HEK293 (cell line): ENCODE results near the gene PCTP.

Experiments used
- CTCF ChIA-PET: fragments of 350-600 bp; formaldehyde crosslinking; extraction: SDS; loops from one replicate; lab custom pipeline; 2021; ENCODE audit warnings: antibody characterized with exemption; lab: Yijun Ruan, JAX
- POLR2A ChIA-PET: fragments of 300-600 bp; formaldehyde crosslinking; extraction: SDS; loops from one replicate; lab custom pipeline; 2020; ENCODE audit warnings: antibody characterized with exemption, inconsistent platforms; lab: Yijun Ruan, JAX
- H3K27ac ChIP-seq: fragments of 200-500 bp; sonication (Bioruptor generic); 2 replicates; pipeline ENCODE4 v1.5.1; 2014; ENCODE audit warnings: low read depth, low read length, control low read depth, inconsistent platforms; ENCODE audit errors: extremely low read depth
- H3K36me3 ChIP-seq, 2 experiments: fragments of 200-500 bp in 1 of 2; sonication (Bioruptor generic) in 1 of 2; 1 replicate in 1 of 2; 2 replicates in 1 of 2; pipeline ENCODE4 v1.5.1; 2014 to 2017; ENCODE audit warnings: inconsistent platforms in 2 of 2, low read length in 2 of 2; ENCODE audit not compliant: control insufficient read depth in 2 of 2, insufficient read depth in 1 of 2
- H3K4me1 ChIP-seq: fragments of 200-500 bp; sonication (Bioruptor generic); 2 replicates; pipeline ENCODE4 v1.5.1; 2014; ENCODE audit warnings: mild to moderate bottlenecking, low read length, inconsistent platforms; ENCODE audit not compliant: control insufficient read depth, insufficient read depth
- H3K4me3 ChIP-seq: 2 replicates; pipeline ENCODE4 v1.5.1; 2011; ENCODE audit warnings: low read depth, mild to moderate bottlenecking, control low read depth, low read length, moderate library complexity
- H3K9me3 ChIP-seq: fragments of 200-500 bp; sonication (Bioruptor generic); 2 replicates; pipeline ENCODE4 v1.5.1; 2014; ENCODE audit warnings: low read depth, low read length, inconsistent platforms; ENCODE audit not compliant: control insufficient read depth, insufficient read depth
- HIC1 ChIP-seq: fragments of 450-650 bp; formaldehyde crosslinking; IDR thresholded peaks from 2 replicates; pipeline ENCODE4 v1.5.1; 2016; ENCODE audit warnings: missing biosample characterization, missing genetic modification characterization
- HOXD13 ChIP-seq: sonication (generic); formaldehyde crosslinking; IDR thresholded peaks from 2 replicates; pipeline ENCODE4 v1.8.0; 2022; ENCODE audit warnings: missing genetic modification reagents, borderline replicate concordance
- KLF10 ChIP-seq: fragments of 450-650 bp; IDR thresholded peaks from 2 replicates; pipeline ENCODE4 v1.5.1; 2018; ENCODE audit warnings: missing biosample characterization, mild to moderate bottlenecking, missing genetic modification characterization
- KLF16 ChIP-seq: fragments of 450-650 bp; formaldehyde crosslinking; IDR thresholded peaks from 2 replicates; pipeline ENCODE4 v1.5.1; 2017; ENCODE audit warnings: missing biosample characterization, missing genetic modification characterization
- SALL2 ChIP-seq: fragments of 450-650 bp; formaldehyde crosslinking; IDR thresholded peaks from 2 replicates; pipeline ENCODE4 v1.5.0; 2017; ENCODE audit warnings: missing biosample characterization, mild to moderate bottlenecking, missing genetic modification characterization, borderline replicate concordance
- SETDB1 ChIP-seq: IDR thresholded peaks from one replicate; pipeline ENCODE4 v1.6.1; 2017; ENCODE audit warnings: mild to moderate bottlenecking, low read length, moderate library complexity, mixed read lengths; ENCODE audit not compliant: insufficient read length
- ZBTB1 ChIP-seq: fragments of 450-650 bp; formaldehyde crosslinking; IDR thresholded peaks from 2 replicates; pipeline ENCODE4 v1.5.1; 2016; ENCODE audit warnings: missing biosample characterization, missing genetic modification characterization
- ZFHX2 ChIP-seq: fragments of 450-650 bp; formaldehyde crosslinking; conservative IDR thresholded peaks from 2 replicates; pipeline ENCODE4 v1.5.1; 2016; ENCODE audit warnings: missing biosample characterization, missing genetic modification characterization
- ZNF133 ChIP-seq: fragments of 450-650 bp; formaldehyde crosslinking; IDR thresholded peaks from 2 replicates; pipeline ENCODE4 v1.5.1; 2016; ENCODE audit warnings: missing biosample characterization, missing genetic modification characterization
- ZNF155 ChIP-seq: fragments of 450-650 bp; formaldehyde crosslinking; IDR thresholded peaks from 2 replicates; pipeline ENCODE4 v1.5.1; 2016; ENCODE audit warnings: missing biosample characterization, missing genetic modification characterization
- ZNF18 ChIP-seq: fragments of 450-650 bp; formaldehyde crosslinking; IDR thresholded peaks from 2 replicates; pipeline ENCODE4 v1.5.1; 2016; ENCODE audit warnings: missing biosample characterization, missing genetic modification characterization
- ZNF19 ChIP-seq: fragments of 450-650 bp; formaldehyde crosslinking; IDR thresholded peaks from 2 replicates; pipeline ENCODE4; 2016; ENCODE audit warnings: missing biosample characterization, missing genetic modification characterization, low read depth
- ZNF211 ChIP-seq: fragments of 450-650 bp; formaldehyde crosslinking; IDR thresholded peaks from 2 replicates; pipeline ENCODE4 v1.5.1; 2016; ENCODE audit warnings: low read depth, missing biosample characterization, missing genetic modification characterization
- ZNF223 ChIP-seq: fragments of 450-650 bp; formaldehyde crosslinking; IDR thresholded peaks from 2 replicates; pipeline ENCODE4 v1.5.1; 2016; ENCODE audit warnings: missing biosample characterization, missing genetic modification characterization
- ZNF23 ChIP-seq: fragments of 450-650 bp; formaldehyde crosslinking; IDR thresholded peaks from 2 replicates; pipeline ENCODE4 v1.5.1; 2016; ENCODE audit warnings: missing biosample characterization, missing genetic modification characterization, borderline replicate concordance
- ZNF341 ChIP-seq: fragments of 450-650 bp; formaldehyde crosslinking; IDR thresholded peaks from 2 replicates; pipeline ENCODE4; 2016; ENCODE audit warnings: low read depth, missing biosample characterization, missing genetic modification characterization
- ZNF354C ChIP-seq: fragments of 450-650 bp; formaldehyde crosslinking; IDR thresholded peaks from 2 replicates; pipeline ENCODE4 v1.5.1; 2016; ENCODE audit warnings: missing biosample characterization, missing genetic modification characterization, low read depth, borderline replicate concordance
- ZNF391 ChIP-seq: fragments of 450-650 bp; formaldehyde crosslinking; IDR thresholded peaks from 2 replicates; pipeline ENCODE4 v1.5.1; 2016; ENCODE audit warnings: low read depth, missing biosample characterization, missing genetic modification characterization, borderline replicate concordance
- ZNF514 ChIP-seq: fragments of 450-650 bp; formaldehyde crosslinking; IDR thresholded peaks from 2 replicates; pipeline ENCODE4 v1.5.1; 2016; ENCODE audit warnings: missing biosample characterization, missing genetic modification characterization
- ZNF654 ChIP-seq: fragments of 450-650 bp; formaldehyde crosslinking; IDR thresholded peaks from 2 replicates; pipeline ENCODE4 v1.5.1; 2016; ENCODE audit warnings: low read depth, missing biosample characterization, missing genetic modification characterization
- ZSCAN23 ChIP-seq: fragments of 450-650 bp; formaldehyde crosslinking; IDR thresholded peaks from 2 replicates; pipeline ENCODE4 v1.5.1; 2016; ENCODE audit warnings: missing biosample characterization, missing genetic modification characterization
- TF ChIP-seq, protein P1 (sequence below): fragments of 450-650 bp; IDR thresholded peaks from 2 replicates; pipeline ENCODE4 v1.5.1; 2018; ENCODE audit warnings: missing biosample characterization, missing genetic modification characterization
- TF ChIP-seq, protein P2 (sequence below): fragments of 450-650 bp; formaldehyde crosslinking; IDR thresholded peaks from 2 replicates; pipeline ENCODE4 v1.5.1; 2016; ENCODE audit warnings: missing biosample characterization, missing genetic modification characterization
- TF ChIP-seq, protein P3 (sequence below): fragments of 450-650 bp; formaldehyde crosslinking; IDR thresholded peaks from 2 replicates; pipeline ENCODE4 v1.5.1; 2016; ENCODE audit warnings: missing biosample characterization, missing genetic modification characterization
- TF ChIP-seq, protein P4 (sequence below): fragments of 450-650 bp; formaldehyde crosslinking; IDR thresholded peaks from 2 replicates; pipeline ENCODE4 v1.5.1; 2016; ENCODE audit warnings: missing biosample characterization, missing genetic modification characterization
- TF ChIP-seq, protein P5 (sequence below): fragments of 450-650 bp; formaldehyde crosslinking; IDR thresholded peaks from 2 replicates; pipeline ENCODE4 v1.5.1; 2016; ENCODE audit warnings: missing biosample characterization, missing genetic modification characterization

The PCTP gene

GRCh38 chr17:55702150-55702549 is 48.7 kb upstream of the PCTP start (continued):
- TF ChIP-seq, protein P1, sequence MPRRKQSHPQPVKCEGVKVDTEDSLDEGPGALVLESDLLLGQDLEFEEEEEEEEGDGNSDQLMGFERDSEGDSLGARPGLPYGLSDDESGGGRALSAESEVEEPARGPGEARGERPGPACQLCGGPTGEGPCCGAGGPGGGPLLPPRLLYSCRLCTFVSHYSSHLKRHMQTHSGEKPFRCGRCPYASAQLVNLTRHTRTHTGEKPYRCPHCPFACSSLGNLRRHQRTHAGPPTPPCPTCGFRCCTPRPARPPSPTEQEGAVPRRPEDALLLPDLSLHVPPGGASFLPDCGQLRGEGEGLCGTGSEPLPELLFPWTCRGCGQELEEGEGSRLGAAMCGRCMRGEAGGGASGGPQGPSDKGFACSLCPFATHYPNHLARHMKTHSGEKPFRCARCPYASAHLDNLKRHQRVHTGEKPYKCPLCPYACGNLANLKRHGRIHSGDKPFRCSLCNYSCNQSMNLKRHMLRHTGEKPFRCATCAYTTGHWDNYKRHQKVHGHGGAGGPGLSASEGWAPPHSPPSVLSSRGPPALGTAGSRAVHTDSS: no peak
- no peak for TF ChIP-seq ZNF23 (tag by site-specific recombination)
- TF ChIP-seq, protein P2, sequence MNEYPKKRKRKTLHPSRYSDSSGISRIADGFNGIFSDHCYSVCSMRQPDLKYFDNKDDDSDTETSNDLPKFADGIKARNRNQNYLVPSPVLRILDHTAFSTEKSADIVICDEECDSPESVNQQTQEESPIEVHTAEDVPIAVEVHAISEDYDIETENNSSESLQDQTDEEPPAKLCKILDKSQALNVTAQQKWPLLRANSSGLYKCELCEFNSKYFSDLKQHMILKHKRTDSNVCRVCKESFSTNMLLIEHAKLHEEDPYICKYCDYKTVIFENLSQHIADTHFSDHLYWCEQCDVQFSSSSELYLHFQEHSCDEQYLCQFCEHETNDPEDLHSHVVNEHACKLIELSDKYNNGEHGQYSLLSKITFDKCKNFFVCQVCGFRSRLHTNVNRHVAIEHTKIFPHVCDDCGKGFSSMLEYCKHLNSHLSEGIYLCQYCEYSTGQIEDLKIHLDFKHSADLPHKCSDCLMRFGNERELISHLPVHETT: no peak
- no peak for TF ChIP-seq HOXD13 (CRISPR knock-in tag)
- TF ChIP-seq, protein P3, sequence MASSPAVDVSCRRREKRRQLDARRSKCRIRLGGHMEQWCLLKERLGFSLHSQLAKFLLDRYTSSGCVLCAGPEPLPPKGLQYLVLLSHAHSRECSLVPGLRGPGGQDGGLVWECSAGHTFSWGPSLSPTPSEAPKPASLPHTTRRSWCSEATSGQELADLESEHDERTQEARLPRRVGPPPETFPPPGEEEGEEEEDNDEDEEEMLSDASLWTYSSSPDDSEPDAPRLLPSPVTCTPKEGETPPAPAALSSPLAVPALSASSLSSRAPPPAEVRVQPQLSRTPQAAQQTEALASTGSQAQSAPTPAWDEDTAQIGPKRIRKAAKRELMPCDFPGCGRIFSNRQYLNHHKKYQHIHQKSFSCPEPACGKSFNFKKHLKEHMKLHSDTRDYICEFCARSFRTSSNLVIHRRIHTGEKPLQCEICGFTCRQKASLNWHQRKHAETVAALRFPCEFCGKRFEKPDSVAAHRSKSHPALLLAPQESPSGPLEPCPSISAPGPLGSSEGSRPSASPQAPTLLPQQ (tag by site-specific recombination): no peak
- TF ChIP-seq ZNF341 (tag by site-specific recombination): no peak
- TF ChIP-seq ZNF514 (tag by site-specific recombination): no peak

- H3K27ac ChIP-seq: no peak overlapping the region
- CTCF ChIA-PET: interaction anchor here (0.6 to 1.7 kb wide), 4 partner anchors 14 to 1076 kb away, joined by 3 to 6 read pairs (median 3); no protein-coding TSS in a partner anchor
- no peak for TF ChIP-seq KLF10 (tag by site-specific recombination)
- no peak for TF ChIP-seq ZNF19
- TF ChIP-seq ZNF133: no peak
- TF ChIP-seq HIC1 (tag by site-specific recombination): no peak
- TF ChIP-seq KLF16 (tag by site-specific recombination): no peak
- TF ChIP-seq, protein P4, sequence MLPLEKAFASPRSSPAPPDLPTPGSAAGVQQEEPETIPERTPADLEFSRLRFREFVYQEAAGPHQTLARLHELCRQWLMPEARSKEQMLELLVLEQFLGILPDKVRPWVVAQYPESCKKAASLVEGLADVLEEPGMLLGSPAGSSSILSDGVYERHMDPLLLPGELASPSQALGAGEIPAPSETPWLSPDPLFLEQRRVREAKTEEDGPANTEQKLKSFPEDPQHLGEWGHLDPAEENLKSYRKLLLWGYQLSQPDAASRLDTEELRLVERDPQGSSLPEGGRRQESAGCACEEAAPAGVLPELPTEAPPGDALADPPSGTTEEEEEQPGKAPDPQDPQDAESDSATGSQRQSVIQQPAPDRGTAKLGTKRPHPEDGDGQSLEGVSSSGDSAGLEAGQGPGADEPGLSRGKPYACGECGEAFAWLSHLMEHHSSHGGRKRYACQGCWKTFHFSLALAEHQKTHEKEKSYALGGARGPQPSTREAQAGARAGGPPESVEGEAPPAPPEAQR (tag by site-specific recombination): no peak
- TF ChIP-seq SETDB1: no peak
- no peak for TF ChIP-seq ZNF654
- TF ChIP-seq ZFHX2 (tag by site-specific recombination): no peak
- TF ChIP-seq ZNF18 (tag by site-specific recombination): no peak
- no peak for TF ChIP-seq ZBTB1 (tag by site-specific recombination)
- TF ChIP-seq ZNF211 (tag by site-specific recombination): no peak
- no peak for TF ChIP-seq ZNF223 (tag by site-specific recombination)
- TF ChIP-seq ZNF354C: no peak
- TF ChIP-seq ZNF155 (tag by site-specific recombination): no peak
- TF ChIP-seq SALL2 (tag by site-specific recombination): no peak
- TF ChIP-seq, protein P5, sequence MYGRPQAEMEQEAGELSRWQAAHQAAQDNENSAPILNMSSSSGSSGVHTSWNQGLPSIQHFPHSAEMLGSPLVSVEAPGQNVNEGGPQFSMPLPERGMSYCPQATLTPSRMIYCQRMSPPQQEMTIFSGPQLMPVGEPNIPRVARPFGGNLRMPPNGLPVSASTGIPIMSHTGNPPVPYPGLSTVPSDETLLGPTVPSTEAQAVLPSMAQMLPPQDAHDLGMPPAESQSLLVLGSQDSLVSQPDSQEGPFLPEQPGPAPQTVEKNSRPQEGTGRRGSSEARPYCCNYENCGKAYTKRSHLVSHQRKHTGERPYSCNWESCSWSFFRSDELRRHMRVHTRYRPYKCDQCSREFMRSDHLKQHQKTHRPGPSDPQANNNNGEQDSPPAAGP (tag by site-specific recombination): no peak
- no peak for TF ChIP-seq ZNF391 (tag by site-specific recombination)
- TF ChIP-seq ZSCAN23: no peak
- POLR2A ChIA-PET: no interaction called here
- H3K36me3 ChIP-seq: no peaks in the 10 kb centered on the region
- no peaks in the 10 kb centered on the region for H3K9me3 ChIP-seq
- H3K4me1 ChIP-seq: peaks cover 9% of the 10 kb centered on the region
- no peak overlapping the region for H3K4me3 ChIP-seq
These were observed 46.5 kb upstream of the PCTP start for GRCh38 chr17:55704401-55704800.
